PC-9 (cell line): ENCODE results near the gene PSMB7.

Experiments used
- EZH2 ChIP-seq: fragments of 200-600 bp; sonication (generic); IDR thresholded peaks from 2 replicates; pipeline ENCODE4 v1.8.0; 2017; ENCODE audit warnings: antibody characterized with exemption, low read depth
- TF ChIP-seq, protein P1 (sequence below): fragments of 200-600 bp; sonication (generic); conservative IDR thresholded peaks from 2 replicates; pipeline ENCODE4 v1.6.1; 2017; ENCODE audit warnings: mixed run types, antibody characterized with exemption, mild to moderate bottlenecking, moderate library complexity

DNA sequence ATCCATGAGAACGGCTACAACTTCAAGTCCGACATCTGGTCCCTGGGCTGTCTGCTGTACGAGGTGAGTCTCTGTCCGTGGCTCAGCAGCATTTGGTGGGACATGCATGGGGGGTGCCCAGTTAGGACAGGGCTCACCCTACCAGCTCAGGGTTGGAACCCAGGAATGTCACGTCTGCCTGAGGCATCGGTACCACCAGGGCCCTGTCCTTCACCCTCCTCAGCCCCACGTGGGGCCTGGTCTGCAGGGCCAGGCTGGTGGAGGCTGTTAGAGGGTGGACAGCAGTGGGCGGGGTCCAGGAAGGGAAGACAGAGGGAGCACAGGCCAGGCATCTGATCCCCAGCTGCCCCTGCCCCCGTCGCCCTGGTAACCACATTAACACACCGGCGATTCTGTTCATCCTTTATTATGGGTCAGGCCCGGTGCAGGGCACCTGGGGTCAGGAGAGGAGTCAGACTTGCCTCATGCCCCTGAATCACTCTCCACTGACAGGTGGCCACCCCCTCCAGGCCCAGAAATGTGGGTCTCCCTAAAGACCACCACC, 75.6 kb downstream of the PSMB7 start:
- TF ChIP-seq, protein P1, sequence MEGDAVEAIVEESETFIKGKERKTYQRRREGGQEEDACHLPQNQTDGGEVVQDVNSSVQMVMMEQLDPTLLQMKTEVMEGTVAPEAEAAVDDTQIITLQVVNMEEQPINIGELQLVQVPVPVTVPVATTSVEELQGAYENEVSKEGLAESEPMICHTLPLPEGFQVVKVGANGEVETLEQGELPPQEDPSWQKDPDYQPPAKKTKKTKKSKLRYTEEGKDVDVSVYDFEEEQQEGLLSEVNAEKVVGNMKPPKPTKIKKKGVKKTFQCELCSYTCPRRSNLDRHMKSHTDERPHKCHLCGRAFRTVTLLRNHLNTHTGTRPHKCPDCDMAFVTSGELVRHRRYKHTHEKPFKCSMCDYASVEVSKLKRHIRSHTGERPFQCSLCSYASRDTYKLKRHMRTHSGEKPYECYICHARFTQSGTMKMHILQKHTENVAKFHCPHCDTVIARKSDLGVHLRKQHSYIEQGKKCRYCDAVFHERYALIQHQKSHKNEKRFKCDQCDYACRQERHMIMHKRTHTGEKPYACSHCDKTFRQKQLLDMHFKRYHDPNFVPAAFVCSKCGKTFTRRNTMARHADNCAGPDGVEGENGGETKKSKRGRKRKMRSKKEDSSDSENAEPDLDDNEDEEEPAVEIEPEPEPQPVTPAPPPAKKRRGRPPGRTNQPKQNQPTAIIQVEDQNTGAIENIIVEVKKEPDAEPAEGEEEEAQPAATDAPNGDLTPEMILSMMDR: no peak
- no peak for TF ChIP-seq EZH2
